GM12874 (cell line): Measurements from ENCODE around the gene GPC6.

Source experiments
- CTCF ChIP-seq: IDR thresholded peaks from 2 replicates; pipeline ENCODE4 v1.5.1; 2011; ENCODE audit warnings: low read depth, mild to moderate bottlenecking, control low read depth, low read length, moderate library complexity; ENCODE audit not compliant: insufficient read depth

The GPC6 gene

GRCh38 chr13:94313926-94314325, 1087.3 kb downstream of the GPC6 start:
- TF ChIP-seq CTCF, result no peak

GRCh38 chr13:94315188-94315587, 1088.6 kb downstream of the GPC6 start:
- no peak for TF ChIP-seq CTCF

GRCh38 chr13:94317063-94317491, 1090.5 kb downstream of the GPC6 start:
- no peak for TF ChIP-seq CTCF

GRCh38 chr13:94318418-94318817, 1091.8 kb downstream of the GPC6 start:
- no peak for TF ChIP-seq CTCF

- no peak for TF ChIP-seq CTCF
Measured at GRCh38 chr13:94319501-94319900, 1092.9 kb downstream of the GPC6 start.

GRCh38 chr13:94322925-94323763, 1096.5 kb downstream of the GPC6 start:
- no peak for TF ChIP-seq CTCF

- no peak for TF ChIP-seq CTCF
Measured at GRCh38 chr13:94323764-94324758, 1097.5 kb downstream of the GPC6 start.
